ENCODE measurements around the gene IL22RA2.

IL22RA2 gene

GRCh38 chr6:137166247-137167098, 7.0 kb downstream of the IL22RA2 start:
- DNase-seq (ENCODE audit: low spot score), result no peak

- DNase-seq (ENCODE audit: low spot score), result no peak
Observed at GRCh38 chr6:137165375-137166246, 7.8 kb downstream of the IL22RA2 start.

GRCh38 chr6:137163732-137164318, 9.6 kb downstream of the IL22RA2 start:
- no peak for DNase-seq (ENCODE audit: low spot score)

GRCh38 chr6:137162692-137163306, 10.6 kb downstream of the IL22RA2 start:
- no peak for DNase-seq (ENCODE audit: low spot score)

- DNase-seq (ENCODE audit: low spot score), result no peak
Observed at GRCh38 chr6:137161949-137162348, 11.5 kb downstream of the IL22RA2 start.

- DNase-seq (ENCODE audit: low spot score), result no peak
Observed at GRCh38 chr6:137160763-137161162, 12.7 kb downstream of the IL22RA2 start.

- no peak for DNase-seq (ENCODE audit: low spot score)
Observed at GRCh38 chr6:137159912-137160311, 13.5 kb downstream of the IL22RA2 start.

GRCh38 chr6:137157601-137158000, 15.8 kb downstream of the IL22RA2 start:
- no peak for DNase-seq (ENCODE audit: low spot score)

- no peak for DNase-seq (ENCODE audit: low spot score)
Observed at GRCh38 chr6:137156650-137157049, 16.8 kb downstream of the IL22RA2 start.

- DNase-seq (ENCODE audit: low spot score), result no peak
Observed at GRCh38 chr6:137155830-137156229, 17.6 kb downstream of the IL22RA2 start.

- DNase-seq (ENCODE audit: low spot score), result no peak
Observed at GRCh38 chr6:137150072-137150471, 23.4 kb downstream of the IL22RA2 start.

- DNase-seq (ENCODE audit: low spot score), result no peak
Observed at GRCh38 chr6:137149035-137149393, 24.4 kb downstream of the IL22RA2 start.

GRCh38 chr6:137148306-137149034, 25.0 kb downstream of the IL22RA2 start:
- no peak for DNase-seq (ENCODE audit: low spot score)

GRCh38 chr6:137147195-137147594, 26.2 kb downstream of the IL22RA2 start:
- no peak for DNase-seq (ENCODE audit: low spot score)

GRCh38 chr6:137146206-137146605, 27.2 kb downstream of the IL22RA2 start:
- no peak for DNase-seq (ENCODE audit: low spot score)

GRCh38 chr6:137145421-137145820, 28.0 kb downstream of the IL22RA2 start:
- DNase-seq (ENCODE audit: low spot score), result no peak

GRCh38 chr6:137136065-137136464, 37.4 kb downstream of the IL22RA2 start:
- DNase-seq (ENCODE audit: low spot score), result peak; percentile 2

- no peak for DNase-seq (ENCODE audit: low spot score)
Observed at GRCh38 chr6:137134483-137134882, 39.0 kb downstream of the IL22RA2 start.

GRCh38 chr6:137133122-137133521, 40.3 kb downstream of the IL22RA2 start:
- no peak for DNase-seq (ENCODE audit: low spot score)

- DNase-seq (ENCODE audit: low spot score), result no peak
Observed at GRCh38 chr6:137126875-137127485, 46.5 kb downstream of the IL22RA2 start.

- DNase-seq (ENCODE audit: low spot score), result no peak
Observed at GRCh38 chr6:137123078-137123477, 50.4 kb downstream of the IL22RA2 start.
